ENCODE measurements around the gene OXCT2.
"Not testable (repeated sequence)": the region's sequence is repeated elsewhere in the genome, so short reads cannot be mapped to it uniquely, and the experiment has no call there.

GRCh38 chr1:39773369-39773979 lies 2.3 kb upstream of the OXCT2 start:
- not testable (repeated sequence) for TF ChIP-seq CTCF, POLR2A, EP300 (IDR thresholded peaks at IDR 0.05)

Measured in suprapubic skin (tissue), 3 donors.